ENCODE measurements around the gene QRICH2. TPM values are rescaled to one million over a fixed set of nuclear protein-coding genes. Genes with fewer than 3 reads are reported as not detected.
"Not testable (repeated sequence)": the region's sequence is repeated elsewhere in the genome, so short reads cannot be mapped to it uniquely, and the experiment has no call there.

QRICH2 gene
- total RNA-seq, 1 donor from 2014 or later: 2.1 TPM

DNA sequence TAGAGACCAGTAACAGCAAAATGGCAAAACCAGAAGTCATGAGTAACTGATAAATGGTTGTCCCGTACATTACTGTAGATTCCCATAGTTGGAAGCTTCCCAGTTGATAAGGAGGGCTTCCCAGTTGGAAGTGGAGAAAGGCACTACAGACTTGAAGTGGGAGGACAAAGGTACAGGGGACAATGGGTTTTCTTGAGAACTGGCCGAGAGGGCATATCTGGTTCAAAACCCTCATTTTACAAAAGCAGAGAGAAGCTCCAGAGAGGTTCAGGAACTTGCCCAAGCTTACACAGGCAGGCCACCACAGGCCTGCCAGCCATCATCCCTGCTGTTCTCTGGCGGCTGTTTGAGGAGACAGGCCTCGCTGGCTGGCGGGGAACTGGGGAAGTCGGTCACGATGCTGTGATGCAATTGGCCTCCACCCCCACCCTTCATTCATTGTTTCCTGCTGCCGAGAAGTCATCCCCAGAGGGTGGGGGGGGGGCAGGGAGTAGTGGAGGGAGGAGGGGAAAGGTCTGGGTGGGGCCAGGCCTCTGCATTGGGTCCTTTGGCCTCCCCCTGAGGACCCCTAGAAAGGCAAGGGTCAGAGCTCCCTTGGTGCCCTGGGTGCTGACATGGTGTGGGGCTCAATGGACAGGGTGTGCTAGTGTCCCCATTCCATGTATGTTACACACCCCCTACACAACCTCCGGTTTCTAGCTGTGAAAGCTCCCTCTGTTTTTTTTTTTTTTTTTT, 39.9 kb downstream of the QRICH2 start:
- Histone ChIP-seq H3K36me3 (ENCODE audit: control insufficient read depth, insufficient read depth, low read length) (peaks cover 3% of the 10 kb centered on the region), H3K4me3 (ENCODE audit: low read depth, low read length) (no peak overlapping the region), H3K27me3 (ENCODE audit: control insufficient read depth, insufficient read depth, low read length) (no peaks in the 10 kb centered on the region)
- FAIRE-seq (no peak), DNase-seq (ENCODE audit: low read depth) (peak; percentile 93)
- TF ChIP-seq, protein P1, sequence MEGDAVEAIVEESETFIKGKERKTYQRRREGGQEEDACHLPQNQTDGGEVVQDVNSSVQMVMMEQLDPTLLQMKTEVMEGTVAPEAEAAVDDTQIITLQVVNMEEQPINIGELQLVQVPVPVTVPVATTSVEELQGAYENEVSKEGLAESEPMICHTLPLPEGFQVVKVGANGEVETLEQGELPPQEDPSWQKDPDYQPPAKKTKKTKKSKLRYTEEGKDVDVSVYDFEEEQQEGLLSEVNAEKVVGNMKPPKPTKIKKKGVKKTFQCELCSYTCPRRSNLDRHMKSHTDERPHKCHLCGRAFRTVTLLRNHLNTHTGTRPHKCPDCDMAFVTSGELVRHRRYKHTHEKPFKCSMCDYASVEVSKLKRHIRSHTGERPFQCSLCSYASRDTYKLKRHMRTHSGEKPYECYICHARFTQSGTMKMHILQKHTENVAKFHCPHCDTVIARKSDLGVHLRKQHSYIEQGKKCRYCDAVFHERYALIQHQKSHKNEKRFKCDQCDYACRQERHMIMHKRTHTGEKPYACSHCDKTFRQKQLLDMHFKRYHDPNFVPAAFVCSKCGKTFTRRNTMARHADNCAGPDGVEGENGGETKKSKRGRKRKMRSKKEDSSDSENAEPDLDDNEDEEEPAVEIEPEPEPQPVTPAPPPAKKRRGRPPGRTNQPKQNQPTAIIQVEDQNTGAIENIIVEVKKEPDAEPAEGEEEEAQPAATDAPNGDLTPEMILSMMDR (IDR thresholded peaks at IDR 0.05; ENCODE audit: insufficient read depth, low read length, severe bottlenecking): no peak

DNA sequence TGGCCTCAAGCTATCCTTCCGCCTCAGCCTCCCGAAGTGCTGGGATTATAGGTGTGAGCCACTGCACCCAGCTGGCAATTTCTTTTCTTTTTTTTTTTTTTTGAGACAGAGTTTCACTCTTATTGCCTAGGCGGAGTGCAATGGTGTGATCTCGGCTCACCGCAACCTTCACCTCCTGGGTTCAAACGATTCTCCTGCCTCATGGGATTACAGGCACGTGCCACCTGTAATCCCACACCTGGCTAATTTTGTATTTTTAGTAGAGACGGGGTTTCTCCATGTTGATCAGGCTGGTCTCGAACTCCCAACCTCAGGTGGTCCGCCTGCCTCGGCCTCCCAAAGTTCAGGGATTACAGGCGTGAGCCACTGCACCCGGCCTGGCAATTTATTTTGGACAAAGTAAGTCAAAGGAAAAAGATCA, 40.5 kb downstream of the QRICH2 start:
- H3K27me3 ChIP-seq (ENCODE audit: control insufficient read depth, insufficient read depth, low read length); FAIRE-seq; H3K36me3 ChIP-seq (ENCODE audit: control insufficient read depth, insufficient read depth, low read length); H3K4me3 ChIP-seq (ENCODE audit: low read depth, low read length); DNase-seq (ENCODE audit: low read depth): not testable (repeated sequence)

DNA sequence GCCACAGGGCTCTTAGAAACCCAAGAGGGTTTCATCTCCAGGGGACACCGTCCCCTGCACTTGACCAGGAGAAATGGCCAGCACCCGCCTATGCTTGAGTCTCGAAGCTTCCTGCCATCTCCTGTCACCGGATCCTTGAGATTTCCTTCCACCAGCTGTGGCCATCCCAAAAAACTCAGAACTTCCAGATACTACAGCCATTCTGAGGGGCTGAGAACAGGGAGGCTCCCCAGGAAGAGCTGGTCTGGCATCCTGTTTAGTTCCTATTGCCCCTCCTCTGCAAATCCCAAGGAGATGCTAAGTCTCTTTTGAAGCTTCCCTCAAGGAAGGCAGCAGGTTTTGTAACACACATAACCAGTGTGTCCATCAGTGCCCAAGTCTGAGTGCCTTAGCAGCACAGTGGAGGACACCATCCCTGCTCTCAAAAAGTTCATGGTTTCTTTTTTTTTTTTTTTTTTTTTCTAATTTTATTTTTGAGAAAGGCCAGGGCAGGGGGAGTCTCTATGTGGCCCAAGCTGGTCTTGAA, 41.0 kb downstream of the QRICH2 start:
- no peak overlapping the region for H3K4me3 ChIP-seq (ENCODE audit: low read depth, low read length)
- no peaks in the 10 kb centered on the region for H3K27me3 ChIP-seq (ENCODE audit: control insufficient read depth, insufficient read depth, low read length)
- H3K36me3 ChIP-seq (ENCODE audit: control insufficient read depth, insufficient read depth, low read length): peaks cover 3% of the 10 kb centered on the region
- TF ChIP-seq, protein P1 (IDR thresholded peaks at IDR 0.05; ENCODE audit: insufficient read depth, low read length, severe bottlenecking): no peak
- FAIRE-seq: no peak
- DNase-seq (ENCODE audit: low read depth): no peak

DNA sequence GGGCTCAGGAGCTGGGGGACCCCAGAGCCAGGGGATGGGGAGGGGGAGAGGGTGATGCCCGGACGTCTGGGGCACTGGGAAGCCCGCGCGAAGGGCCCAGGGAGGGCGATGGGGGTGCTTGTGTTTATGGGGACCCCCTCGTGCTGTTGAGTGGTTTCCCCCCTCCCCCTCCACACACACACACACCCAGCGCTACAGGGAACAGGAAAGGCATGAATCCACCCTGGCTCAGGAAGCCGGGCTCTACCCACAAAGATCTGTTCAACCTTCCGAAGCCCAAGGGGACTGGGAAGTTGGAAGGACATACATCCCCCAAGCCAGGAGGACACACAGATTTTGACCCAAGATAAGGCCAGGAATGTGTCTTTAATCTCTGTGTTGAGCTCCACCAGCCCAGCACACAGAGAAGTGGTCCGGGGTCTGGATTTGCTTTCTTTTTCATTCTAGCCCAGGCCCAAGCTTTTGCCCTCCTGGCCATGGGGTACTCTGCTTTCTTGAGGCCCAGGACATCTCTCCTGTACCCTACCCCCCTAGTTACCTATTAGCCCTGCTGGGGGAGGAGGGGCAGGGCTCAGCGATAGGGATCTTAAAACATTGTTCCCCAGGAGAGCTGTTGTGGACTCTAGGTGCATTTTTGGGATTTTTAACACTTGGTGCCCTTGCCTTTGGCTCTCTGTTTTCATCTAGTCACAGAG, 41.7 kb downstream of the QRICH2 start:
- no peak for FAIRE-seq
- H3K4me3 ChIP-seq (ENCODE audit: low read depth, low read length): peak overlapping the region; percentile 67
- peaks cover 3% of the 10 kb centered on the region for H3K36me3 ChIP-seq (ENCODE audit: control insufficient read depth, insufficient read depth, low read length)
- peak; percentile 29 for DNase-seq (ENCODE audit: low read depth)
- TF ChIP-seq, protein P1 (IDR thresholded peaks at IDR 0.05; ENCODE audit: insufficient read depth, low read length, severe bottlenecking): no peak
- H3K27me3 ChIP-seq (ENCODE audit: control insufficient read depth, insufficient read depth, low read length): no peaks in the 10 kb centered on the region

DNA sequence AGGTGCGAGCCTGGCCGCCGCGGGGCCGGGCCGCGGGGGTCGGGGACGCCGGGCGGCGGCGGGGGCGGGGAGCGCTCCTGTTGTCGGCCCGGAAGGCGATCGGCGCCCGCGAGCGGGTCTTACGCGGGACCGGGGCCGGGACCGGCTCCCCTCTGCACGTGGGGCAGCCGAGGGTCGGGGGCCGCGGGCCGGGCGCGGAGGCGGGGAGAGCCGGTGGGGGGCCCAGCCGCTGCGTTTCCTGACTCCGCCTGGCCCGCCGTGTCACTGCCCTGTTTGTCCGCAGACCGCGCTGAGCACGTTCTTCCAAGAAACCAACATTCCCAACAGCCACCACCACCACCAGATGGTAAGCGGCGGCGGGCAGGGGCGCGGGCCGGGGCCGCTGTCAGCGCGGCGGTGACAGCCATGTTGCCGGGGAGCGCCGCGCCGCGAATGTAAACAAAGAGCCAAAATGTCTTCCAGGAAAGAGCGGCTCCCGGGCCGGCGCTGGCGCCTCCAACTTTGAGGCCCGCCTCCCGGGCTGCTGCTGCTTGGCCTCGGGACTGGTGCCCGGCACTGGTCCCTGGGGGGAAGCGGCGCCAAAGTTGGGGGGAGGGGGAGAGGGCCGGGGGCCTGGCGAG, 42.3 kb downstream of the QRICH2 start:
- Histone ChIP-seq H3K27me3 (ENCODE audit: control insufficient read depth, insufficient read depth, low read length) (no peaks in the 10 kb centered on the region), H3K4me3 (ENCODE audit: low read depth, low read length) (peak overlapping the region; percentile 67), H3K36me3 (ENCODE audit: control insufficient read depth, insufficient read depth, low read length) (peaks cover 2% of the 10 kb centered on the region)
- DNase-seq (ENCODE audit: low read depth) (no peak), FAIRE-seq (no peak)
- TF ChIP-seq, protein P1 (IDR thresholded peaks at IDR 0.05; ENCODE audit: insufficient read depth, low read length, severe bottlenecking): no peak
